Type B pancreatic cell (in vitro differentiated cells): ENCODE measurements around the gene RAET1L. TPM values are rescaled to one million over a fixed set of nuclear protein-coding genes. Genes with fewer than 3 reads are reported as not detected.

Source experiments
- DNase-seq: peaks from one replicate; pipeline ENCODE4 v3.0.0; 2021; ENCODE audit warnings: mixed read lengths; ENCODE audit not compliant: unreplicated experiment; ENCODE audit errors: extremely low spot score
- H3K27ac Mint-ChIP-seq: 2 replicates; pipeline ENCODE4 v1.8.0; 2021; ENCODE audit warnings: mild to moderate bottlenecking, mixed read lengths
- H3K27me3 Mint-ChIP-seq: 2 replicates; pipeline ENCODE4 v1.8.0; 2021; ENCODE audit warnings: mixed read lengths
- H3K36me3 Mint-ChIP-seq: 2 replicates; pipeline ENCODE4 v1.8.0; 2021; ENCODE audit warnings: mixed read lengths
- H3K4me1 Mint-ChIP-seq: one replicate; pipeline ENCODE4 v1.8.0; 2021; ENCODE audit warnings: mixed read lengths; ENCODE audit not compliant: unreplicated experiment
- H3K4me3 Mint-ChIP-seq: 2 replicates; pipeline ENCODE4 v1.8.0; 2021; ENCODE audit warnings: mild to moderate bottlenecking, mixed read lengths
- H3K9me3 Mint-ChIP-seq: 2 replicates; pipeline ENCODE4 v1.8.0; 2021; ENCODE audit warnings: mixed read lengths
- total RNA-seq: library from RNA; stranded (reverse); gene quantifications from 2 replicates; pipeline ENCODE4 v1.2.1, GENCODE V29; 2021; ENCODE audit warnings: low replicate concordance
- TF ChIP-seq, protein P1 (sequence below): fragments of 200-600 bp; sonication (generic); conservative IDR thresholded peaks from 2 replicates; pipeline ENCODE4 v1.5.0; 2021; ENCODE audit warnings: antibody characterized with exemption, mild to moderate bottlenecking

The RAET1L gene
- total RNA-seq, 1 donor from 2014 or later: not detected

DNA sequence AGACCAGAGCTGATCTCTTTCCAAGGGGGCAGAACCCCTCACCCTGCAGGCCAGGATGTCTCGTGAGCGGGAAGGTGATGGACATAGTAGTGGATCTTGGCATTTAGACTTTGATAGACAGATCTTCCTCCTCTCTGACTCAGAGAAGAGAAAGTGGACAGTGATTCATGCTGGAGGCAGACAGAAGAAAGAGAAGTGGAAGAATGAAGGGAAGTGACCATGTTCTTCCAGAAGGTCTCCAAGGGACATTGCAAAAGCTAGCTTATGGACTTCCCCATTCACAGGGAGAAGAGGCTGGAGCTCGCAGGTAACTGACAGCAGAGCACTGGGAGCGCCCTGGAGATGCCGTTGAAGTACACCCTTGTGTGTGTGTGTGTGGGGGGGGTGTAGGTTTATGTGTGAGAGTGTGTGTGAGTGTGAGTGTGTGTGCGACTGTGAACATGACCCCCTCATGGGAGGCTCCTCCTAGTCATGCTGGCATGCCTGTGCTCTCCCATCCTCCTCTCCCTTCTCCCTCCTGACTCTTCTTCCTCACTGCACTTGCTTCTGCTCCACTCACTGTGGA, 8.0 kb upstream of the RAET1L start:
- H3K36me3 Mint-ChIP-seq: peaks cover 5% of the 10 kb centered on the region
- H3K27ac Mint-ChIP-seq: no peak overlapping the region
- TF ChIP-seq, protein P1, sequence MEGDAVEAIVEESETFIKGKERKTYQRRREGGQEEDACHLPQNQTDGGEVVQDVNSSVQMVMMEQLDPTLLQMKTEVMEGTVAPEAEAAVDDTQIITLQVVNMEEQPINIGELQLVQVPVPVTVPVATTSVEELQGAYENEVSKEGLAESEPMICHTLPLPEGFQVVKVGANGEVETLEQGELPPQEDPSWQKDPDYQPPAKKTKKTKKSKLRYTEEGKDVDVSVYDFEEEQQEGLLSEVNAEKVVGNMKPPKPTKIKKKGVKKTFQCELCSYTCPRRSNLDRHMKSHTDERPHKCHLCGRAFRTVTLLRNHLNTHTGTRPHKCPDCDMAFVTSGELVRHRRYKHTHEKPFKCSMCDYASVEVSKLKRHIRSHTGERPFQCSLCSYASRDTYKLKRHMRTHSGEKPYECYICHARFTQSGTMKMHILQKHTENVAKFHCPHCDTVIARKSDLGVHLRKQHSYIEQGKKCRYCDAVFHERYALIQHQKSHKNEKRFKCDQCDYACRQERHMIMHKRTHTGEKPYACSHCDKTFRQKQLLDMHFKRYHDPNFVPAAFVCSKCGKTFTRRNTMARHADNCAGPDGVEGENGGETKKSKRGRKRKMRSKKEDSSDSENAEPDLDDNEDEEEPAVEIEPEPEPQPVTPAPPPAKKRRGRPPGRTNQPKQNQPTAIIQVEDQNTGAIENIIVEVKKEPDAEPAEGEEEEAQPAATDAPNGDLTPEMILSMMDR: no peak
- DNase-seq: no peak
- H3K4me3 Mint-ChIP-seq: no peak overlapping the region
- no peaks in the 10 kb centered on the region for H3K9me3 Mint-ChIP-seq
- H3K27me3 Mint-ChIP-seq: peaks cover 92% of the 10 kb centered on the region
- H3K4me1 Mint-ChIP-seq: peaks cover 6% of the 10 kb centered on the region

DNA sequence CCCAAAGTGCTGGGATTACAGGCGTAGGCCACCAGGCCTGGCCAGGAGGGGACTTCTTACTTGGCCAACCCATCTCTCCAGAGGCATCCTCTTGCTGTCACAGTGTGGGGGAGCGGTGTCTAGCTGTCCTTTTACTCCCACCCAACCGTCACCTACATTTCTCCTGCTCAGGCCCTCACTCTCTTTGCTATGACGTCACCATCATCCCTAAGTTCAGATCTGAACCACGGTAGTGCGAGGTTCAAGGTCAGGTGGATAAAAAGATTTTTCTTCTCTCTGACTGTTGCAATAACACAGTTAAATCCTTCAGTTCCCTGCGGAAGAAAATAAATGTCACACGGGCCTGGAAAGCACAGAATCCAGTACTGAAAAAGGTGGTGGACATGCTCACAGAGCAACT, 7.3 kb upstream of the RAET1L start:
- Mint-ChIP-seq H3K4me3 (no peak overlapping the region), H3K36me3 (peaks cover 5% of the 10 kb centered on the region), H3K27me3 (peaks cover 92% of the 10 kb centered on the region), H3K4me1 (peaks cover 6% of the 10 kb centered on the region), H3K27ac (no peak overlapping the region), H3K9me3 (no peaks in the 10 kb centered on the region)
- TF ChIP-seq, protein P1: no peak
- no peak for DNase-seq

DNA sequence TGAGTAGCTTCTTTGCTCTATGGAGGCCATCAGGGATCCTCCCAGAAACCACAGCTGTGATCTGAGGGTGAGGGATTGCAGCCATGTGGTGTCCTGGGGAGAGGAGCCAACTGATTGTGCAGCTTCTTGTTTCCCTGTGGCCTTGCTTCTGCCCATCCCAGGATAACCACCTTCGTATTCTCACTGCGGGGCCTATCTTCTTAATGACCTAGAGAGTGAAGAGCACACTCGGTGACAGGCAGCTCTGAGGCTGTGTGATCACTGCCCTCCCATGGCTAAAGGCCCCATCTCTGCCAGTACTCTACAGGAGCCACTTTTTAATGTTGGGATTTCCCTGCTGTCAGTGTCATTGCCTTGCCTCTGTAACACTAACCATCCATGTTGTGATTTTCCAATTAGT, 5.3 kb upstream of the RAET1L start:
- Mint-ChIP-seq H3K4me1 (no peaks in the 10 kb centered on the region), H3K9me3 (no peaks in the 10 kb centered on the region), H3K4me3 (no peak overlapping the region), H3K27ac (no peak overlapping the region), H3K27me3 (peaks cover 83% of the 10 kb centered on the region), H3K36me3 (no peaks in the 10 kb centered on the region)
- no peak for DNase-seq
- TF ChIP-seq, protein P1: no peak

DNA sequence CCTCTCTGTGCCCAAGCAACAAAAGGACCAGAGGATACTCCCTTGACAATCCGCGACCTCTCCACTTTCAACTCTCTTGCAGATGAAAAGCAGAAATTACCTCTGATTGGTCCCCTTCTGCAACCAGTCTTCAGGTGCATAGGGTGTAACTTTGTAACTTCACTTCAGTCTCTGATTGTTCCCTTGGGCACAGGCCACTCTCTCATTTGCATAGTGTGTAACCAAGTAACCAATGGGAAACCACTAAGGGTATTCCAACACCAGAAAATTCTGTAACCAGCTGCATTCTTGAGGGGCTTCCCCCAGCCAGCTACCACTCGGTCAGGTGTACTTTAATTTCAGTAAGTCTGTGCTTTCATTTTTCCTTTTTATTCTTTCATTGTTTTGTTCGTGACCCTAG, 4.4 kb upstream of the RAET1L start:
- H3K27ac Mint-ChIP-seq: no peak overlapping the region
- peaks cover 77% of the 10 kb centered on the region for H3K27me3 Mint-ChIP-seq
- H3K36me3 Mint-ChIP-seq: no peaks in the 10 kb centered on the region

DNA sequence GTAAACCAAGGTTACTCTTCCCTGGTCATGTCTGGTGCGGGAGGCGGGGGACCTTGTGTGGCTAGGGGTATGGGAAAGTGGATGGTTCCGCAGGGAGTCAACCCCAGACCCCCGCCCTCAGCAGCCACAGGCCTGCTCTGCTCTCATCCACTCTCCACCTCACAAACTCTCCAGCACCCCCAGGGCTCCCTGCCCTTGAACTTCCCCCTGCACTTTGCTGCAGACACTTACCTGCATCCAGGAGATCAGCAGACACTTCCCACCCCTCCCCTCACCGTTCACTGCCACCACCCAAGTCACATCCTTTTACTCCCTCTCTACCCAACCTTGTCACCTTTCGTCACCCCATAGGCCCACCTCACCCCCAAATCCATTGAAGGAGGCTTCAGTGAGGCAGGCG, 3.9 kb upstream of the RAET1L start:
- Mint-ChIP-seq H3K4me3 (no peak overlapping the region), H3K36me3 (no peaks in the 10 kb centered on the region), H3K9me3 (no peaks in the 10 kb centered on the region), H3K27ac (no peak overlapping the region), H3K27me3 (peaks cover 75% of the 10 kb centered on the region), H3K4me1 (no peaks in the 10 kb centered on the region)
- TF ChIP-seq, protein P1: no peak
- DNase-seq: no peak

More for the DNA sequence above, 4.4 kb upstream of the RAET1L start:
- no peak overlapping the region for H3K4me3 Mint-ChIP-seq
- no peak for DNase-seq
- no peaks in the 10 kb centered on the region for H3K9me3 Mint-ChIP-seq
- no peaks in the 10 kb centered on the region for H3K4me1 Mint-ChIP-seq
- TF ChIP-seq, protein P1: no peak

DNA sequence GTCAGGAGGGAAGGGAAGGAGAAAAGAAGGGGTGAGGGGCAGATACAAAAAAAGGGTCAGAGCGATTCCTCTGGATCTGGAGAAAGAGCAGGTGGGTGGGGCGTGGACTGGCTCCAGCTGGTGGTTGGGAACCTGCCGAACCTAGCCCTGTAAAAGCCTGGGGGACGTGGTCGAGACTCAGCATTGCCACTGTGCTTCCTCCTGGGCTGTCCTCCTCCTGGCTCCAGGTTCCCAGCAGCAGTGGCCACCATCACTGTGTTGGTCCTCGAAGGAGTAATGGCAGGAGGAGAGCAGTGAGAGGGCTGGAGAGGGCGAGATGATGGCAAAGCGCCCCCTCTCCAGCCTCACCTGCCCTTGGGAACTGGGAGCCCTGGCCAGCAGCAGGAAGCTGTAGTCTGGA, 3.5 kb upstream of the RAET1L start:
- no peaks in the 10 kb centered on the region for H3K9me3 Mint-ChIP-seq
- DNase-seq: no peak
- no peaks in the 10 kb centered on the region for H3K4me1 Mint-ChIP-seq
- no peak overlapping the region for H3K27ac Mint-ChIP-seq
- no peaks in the 10 kb centered on the region for H3K36me3 Mint-ChIP-seq
- H3K4me3 Mint-ChIP-seq: no peak overlapping the region
- H3K27me3 Mint-ChIP-seq: peaks cover 71% of the 10 kb centered on the region
- TF ChIP-seq, protein P1: no peak
